Measurements from ENCODE around the gene BCAS4. TPM values are rescaled to one million over a fixed set of nuclear protein-coding genes. Genes with fewer than 3 reads are reported as not detected.

BCAS4 gene
- total RNA-seq, 1 donor from 2014 or later: 3.9 TPM

DNA sequence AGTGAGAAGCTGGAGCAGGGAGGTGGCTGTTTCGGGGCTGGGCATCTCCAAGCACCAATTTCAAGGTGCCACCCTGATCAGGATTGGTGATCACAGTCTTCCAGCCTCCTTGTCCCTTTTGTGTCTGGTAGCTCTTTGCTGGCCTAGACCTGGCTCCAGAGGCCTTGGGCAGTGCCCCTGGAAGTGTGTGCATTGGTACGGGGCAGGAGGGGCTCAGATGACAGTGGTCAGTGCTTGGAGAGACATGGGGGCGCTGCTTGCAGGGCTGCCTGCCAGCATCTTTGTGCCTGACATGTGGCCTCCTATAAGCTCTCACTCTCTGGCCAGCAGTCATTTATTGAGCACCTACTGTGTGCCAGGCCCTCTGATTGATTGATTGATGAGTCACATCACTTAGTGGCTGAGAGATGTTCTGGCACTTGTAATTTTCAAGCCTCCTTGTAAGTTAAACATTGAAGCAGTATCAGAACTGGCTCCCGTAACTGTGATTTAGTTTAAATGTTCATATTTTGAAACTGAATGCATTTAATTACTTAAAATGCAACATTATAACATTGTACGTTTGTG, 61.7 kb downstream of the BCAS4 start:
- Histone ChIP-seq H3K27ac (no peak overlapping the region), H3K4me1 (no peaks in the 10 kb centered on the region), H3K9me3 (no peaks in the 10 kb centered on the region), H3K27me3 (ENCODE audit: low read depth) (no peaks in the 10 kb centered on the region), H3K36me3 (no peaks in the 10 kb centered on the region), H3K4me3 (no peak overlapping the region)
- ATAC-seq: no peak
- intact Hi-C loops (cut with DNase I): no loop called here
- TF ChIP-seq, protein P1, sequence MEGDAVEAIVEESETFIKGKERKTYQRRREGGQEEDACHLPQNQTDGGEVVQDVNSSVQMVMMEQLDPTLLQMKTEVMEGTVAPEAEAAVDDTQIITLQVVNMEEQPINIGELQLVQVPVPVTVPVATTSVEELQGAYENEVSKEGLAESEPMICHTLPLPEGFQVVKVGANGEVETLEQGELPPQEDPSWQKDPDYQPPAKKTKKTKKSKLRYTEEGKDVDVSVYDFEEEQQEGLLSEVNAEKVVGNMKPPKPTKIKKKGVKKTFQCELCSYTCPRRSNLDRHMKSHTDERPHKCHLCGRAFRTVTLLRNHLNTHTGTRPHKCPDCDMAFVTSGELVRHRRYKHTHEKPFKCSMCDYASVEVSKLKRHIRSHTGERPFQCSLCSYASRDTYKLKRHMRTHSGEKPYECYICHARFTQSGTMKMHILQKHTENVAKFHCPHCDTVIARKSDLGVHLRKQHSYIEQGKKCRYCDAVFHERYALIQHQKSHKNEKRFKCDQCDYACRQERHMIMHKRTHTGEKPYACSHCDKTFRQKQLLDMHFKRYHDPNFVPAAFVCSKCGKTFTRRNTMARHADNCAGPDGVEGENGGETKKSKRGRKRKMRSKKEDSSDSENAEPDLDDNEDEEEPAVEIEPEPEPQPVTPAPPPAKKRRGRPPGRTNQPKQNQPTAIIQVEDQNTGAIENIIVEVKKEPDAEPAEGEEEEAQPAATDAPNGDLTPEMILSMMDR (IDR thresholded peaks at IDR 0.05): no peak
- no peak for DNase-seq

DNA sequence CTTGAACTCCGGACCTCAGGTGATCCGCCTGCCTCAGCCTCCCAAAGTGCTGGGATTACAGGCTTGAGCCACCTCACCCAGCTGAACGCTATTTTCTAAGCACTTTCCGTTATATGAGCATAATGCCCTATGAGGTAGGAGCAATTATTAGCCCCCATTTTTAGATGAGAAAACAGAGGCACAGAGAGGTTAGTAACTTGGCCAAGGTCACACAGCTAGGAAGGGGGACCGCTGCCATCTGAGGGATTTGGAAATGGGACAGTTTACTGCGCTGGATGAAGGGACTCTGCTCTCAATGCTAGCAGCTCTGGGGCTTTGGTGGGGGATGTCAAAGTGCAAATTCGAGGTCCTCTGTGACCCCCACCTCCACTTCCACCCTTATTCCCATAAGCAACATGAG, 62.5 kb downstream of the BCAS4 start:
- intact Hi-C loops (cut with DNase I): no loop called here
- no peaks in the 10 kb centered on the region for H3K4me1 ChIP-seq
- H3K4me3 ChIP-seq: no peak overlapping the region
- no peaks in the 10 kb centered on the region for H3K36me3 ChIP-seq
- no peaks in the 10 kb centered on the region for H3K9me3 ChIP-seq
- H3K27me3 ChIP-seq (ENCODE audit: low read depth): no peaks in the 10 kb centered on the region
- no peak for ATAC-seq
- no peak overlapping the region for H3K27ac ChIP-seq
- TF ChIP-seq, protein P1 (IDR thresholded peaks at IDR 0.05): no peak
- no peak for DNase-seq

DNA sequence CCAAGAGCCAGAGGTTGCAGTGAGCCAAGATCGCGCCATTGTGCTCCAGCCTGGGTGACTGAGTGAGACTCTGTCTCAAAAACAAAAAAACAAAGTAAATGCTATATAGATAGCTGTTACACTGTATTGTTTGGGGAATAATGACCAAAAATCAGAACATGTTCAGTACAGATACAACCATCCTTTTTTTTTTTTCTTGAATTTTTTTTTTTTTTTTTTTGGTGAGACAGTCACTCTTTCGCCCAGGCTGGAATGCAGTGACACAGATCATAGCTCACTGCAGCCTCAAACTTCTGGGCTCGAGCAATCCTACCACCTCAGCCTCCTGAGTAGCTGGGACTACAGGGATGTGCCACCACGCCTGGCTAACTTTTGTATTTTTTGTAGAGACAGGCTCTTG, 63.7 kb downstream of the BCAS4 start:
- Histone ChIP-seq H3K27ac (no peak overlapping the region), H3K27me3 (ENCODE audit: low read depth) (no peaks in the 10 kb centered on the region), H3K4me1 (no peaks in the 10 kb centered on the region), H3K36me3 (no peaks in the 10 kb centered on the region), H3K9me3 (no peaks in the 10 kb centered on the region), H3K4me3 (no peak overlapping the region)
- intact Hi-C loops (cut with DNase I): no loop called here
- ATAC-seq: no peak
- TF ChIP-seq, protein P1 (IDR thresholded peaks at IDR 0.05): no peak
- DNase-seq: no peak

DNA sequence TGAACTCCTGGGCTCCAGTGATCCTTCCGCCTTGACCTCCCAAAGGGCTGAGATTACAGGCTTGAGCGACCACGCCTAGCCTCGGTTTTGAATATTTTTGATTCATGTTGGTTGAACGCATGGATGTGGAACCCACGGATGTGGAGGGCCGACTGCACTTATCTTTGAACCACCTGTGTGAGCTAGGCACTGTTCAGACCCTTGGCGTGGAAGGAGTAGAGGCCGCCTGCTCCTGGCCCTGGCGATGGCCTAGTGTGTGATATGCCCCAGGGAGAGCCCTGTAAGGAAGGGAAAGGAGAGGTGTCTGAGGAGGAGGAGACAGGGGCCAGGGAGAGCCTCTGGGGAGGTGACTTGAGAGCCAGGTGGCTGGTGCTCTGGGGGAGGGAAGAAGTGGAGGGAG, 64.3 kb downstream of the BCAS4 start:
- no peaks in the 10 kb centered on the region for H3K36me3 ChIP-seq
- TF ChIP-seq, protein P1 (IDR thresholded peaks at IDR 0.05): no peak
- no peak overlapping the region for H3K27ac ChIP-seq
- ATAC-seq (no peak), DNase-seq (no peak)
- no peaks in the 10 kb centered on the region for H3K4me1 ChIP-seq
- no peak overlapping the region for H3K4me3 ChIP-seq
- H3K27me3 ChIP-seq (ENCODE audit: low read depth): no peaks in the 10 kb centered on the region
- intact Hi-C loops (cut with DNase I): no loop called here
- no peaks in the 10 kb centered on the region for H3K9me3 ChIP-seq

DNA sequence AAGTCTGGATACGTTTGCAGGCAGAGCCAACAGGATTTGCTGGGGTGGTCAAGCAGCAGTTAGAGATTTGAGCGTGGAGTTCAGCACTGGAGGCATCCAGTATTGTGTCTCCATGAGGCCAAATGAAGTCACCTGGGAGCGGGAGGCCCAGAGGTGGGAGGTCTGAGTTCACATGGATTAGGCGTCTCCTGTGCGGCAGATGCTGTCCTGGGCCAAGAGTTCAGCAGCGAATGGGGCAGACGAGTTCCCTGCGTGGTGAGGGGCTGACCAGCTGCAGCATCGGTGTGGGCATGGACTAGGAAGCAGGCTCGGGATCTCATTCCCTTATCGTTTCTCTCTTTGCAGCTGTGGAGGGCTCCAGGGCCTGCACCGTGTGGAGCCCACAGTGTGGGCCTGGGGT, 66.2 kb downstream of the BCAS4 start:
- no peak overlapping the region for H3K4me3 ChIP-seq
- TF ChIP-seq, protein P1 (IDR thresholded peaks at IDR 0.05): no peak
- H3K4me1 ChIP-seq: no peaks in the 10 kb centered on the region
- H3K9me3 ChIP-seq: no peaks in the 10 kb centered on the region
- ATAC-seq (peak in 1 of 2 donors; percentile 8), DNase-seq (no peak)
- intact Hi-C loops (cut with DNase I): no loop called here
- H3K36me3 ChIP-seq: no peaks in the 10 kb centered on the region
- H3K27me3 ChIP-seq (ENCODE audit: low read depth): no peaks in the 10 kb centered on the region
- no peak overlapping the region for H3K27ac ChIP-seq

DNA sequence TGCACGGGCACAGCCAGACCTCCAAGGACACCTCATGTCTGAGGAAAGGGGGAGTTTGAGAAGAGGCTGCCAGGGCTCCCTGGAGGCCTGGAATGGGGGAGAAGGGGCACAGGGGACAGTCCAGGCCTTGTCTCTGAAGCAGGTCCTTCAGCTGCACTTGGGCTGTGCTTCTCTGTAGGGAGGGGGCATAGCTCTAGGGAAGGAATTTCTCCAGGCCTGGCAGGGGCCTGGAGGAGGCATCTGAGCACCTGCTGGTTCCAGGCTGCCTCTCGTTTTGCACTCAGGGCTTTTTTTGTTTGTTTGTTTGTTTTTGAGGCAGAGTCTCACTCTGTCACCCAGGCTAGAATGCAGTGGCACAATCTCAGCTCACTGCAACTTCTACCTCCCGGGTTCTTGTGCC, 67.7 kb downstream of the BCAS4 start:
- Histone ChIP-seq H3K36me3 (no peaks in the 10 kb centered on the region), H3K27ac (no peak overlapping the region), H3K4me3 (no peak overlapping the region), H3K9me3 (no peaks in the 10 kb centered on the region), H3K27me3 (ENCODE audit: low read depth) (no peaks in the 10 kb centered on the region), H3K4me1 (no peaks in the 10 kb centered on the region)
- ATAC-seq (no peak), DNase-seq (no peak)
- TF ChIP-seq, protein P1 (IDR thresholded peaks at IDR 0.05): no peak
- intact Hi-C loops (cut with DNase I): no loop called here

Measured in lower lobe of right lung (tissue), 2 donors.